SJSA1 (cell line): Measurements from ENCODE around the gene LRRTM3. TPM values are rescaled to one million over a fixed set of nuclear protein-coding genes. Genes with fewer than 3 reads are reported as not detected.

Source experiments
- DNase-seq, 2 experiments: peaks; one replicate each; pipeline ENCODE4 v3.0.0-alpha.2; 2015 to 2020; ENCODE audit warnings: low spot score in 2 of 2, low read depth in 1 of 2
- H3K27ac ChIP-seq: fragments of 250-450 bp; sonication (Bioruptor Pico); 2 replicates; pipeline ENCODE4 v1.5.1; 2020; ENCODE audit warnings: mild to moderate bottlenecking, moderate library complexity
- H3K27me3 ChIP-seq: fragments of 250-450 bp; sonication (Bioruptor Pico); replicated peaks from 2 replicates; pipeline ENCODE4 v1.5.1; 2020; ENCODE audit warnings: mild to moderate bottlenecking, moderate library complexity
- H3K36me3 ChIP-seq: fragments of 250-450 bp; sonication (Bioruptor Pico); 2 replicates; pipeline ENCODE4 v1.5.1; 2020; ENCODE audit warnings: mild to moderate bottlenecking
- H3K4me1 ChIP-seq: fragments of 250-450 bp; sonication (Bioruptor Pico); replicated peaks from 2 replicates; pipeline ENCODE4 v1.6.1; 2021; ENCODE audit warnings: mild to moderate bottlenecking
- H3K4me3 ChIP-seq: fragments of 250-450 bp; sonication (Bioruptor Pico); 2 replicates; pipeline ENCODE4 v1.5.1; 2020; ENCODE audit warnings: mild to moderate bottlenecking
- H3K9me3 ChIP-seq: fragments of 250-450 bp; sonication (Bioruptor Pico); replicated peaks from 2 replicates; pipeline ENCODE4 v1.5.1; 2020; ENCODE audit warnings: mild to moderate bottlenecking
- total RNA-seq: library from RNA; depleted of rRNA; stranded (reverse); fragments of >200 nt; shearing (Covaris generic); gene quantifications from 2 replicates; pipeline ENCODE4 v1.2.3, GENCODE V29; 2014

The LRRTM3 gene
- total RNA-seq, 1 experiment from 2014 or later, result not detected

DNA sequence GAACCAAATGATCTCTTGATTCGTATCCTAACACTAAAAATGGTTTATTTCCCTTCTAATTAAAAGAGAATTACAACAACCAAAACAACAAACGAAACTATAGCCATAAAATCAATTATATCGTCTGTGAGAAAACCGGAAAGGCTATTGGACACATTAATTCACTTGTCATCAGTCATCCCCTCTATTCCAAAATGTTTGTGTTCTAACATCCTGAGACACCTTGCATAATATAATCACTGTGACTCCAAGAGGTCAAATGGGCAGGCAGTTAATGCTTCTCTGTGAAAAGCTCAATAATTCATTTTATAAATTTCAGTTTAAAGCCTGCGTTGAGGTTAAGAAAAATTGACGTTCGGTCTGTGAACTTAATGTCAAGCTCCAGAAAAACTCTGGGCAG lies 463 bp upstream of the LRRTM3 start:
- H3K27me3 ChIP-seq, result no peaks in the 10 kb centered on the region; the same call in 1 of the 2 replicates

GRCh38 chr10:66926841-66927240 lies 1.0 kb downstream of the LRRTM3 start:
- no peak overlapping the region for H3K4me3 ChIP-seq
- H3K27ac ChIP-seq, result no peak overlapping the region
- no peaks in the 10 kb centered on the region for H3K9me3 ChIP-seq
- H3K4me1 ChIP-seq, result no peaks in the 10 kb centered on the region
- no peaks in the 10 kb centered on the region for H3K36me3 ChIP-seq
- no peaks in the 10 kb centered on the region; the same call in 1 of the 2 replicates for H3K27me3 ChIP-seq
- no peak for DNase-seq

More for the DNA sequence above, 463 bp upstream of the LRRTM3 start:
- Histone ChIP-seq H3K4me3 (no peak overlapping the region), H3K36me3 (no peaks in the 10 kb centered on the region), H3K4me1 (no peaks in the 10 kb centered on the region), H3K27ac (no peak overlapping the region), H3K9me3 (no peaks in the 10 kb centered on the region)
- DNase-seq, result no peak

DNA sequence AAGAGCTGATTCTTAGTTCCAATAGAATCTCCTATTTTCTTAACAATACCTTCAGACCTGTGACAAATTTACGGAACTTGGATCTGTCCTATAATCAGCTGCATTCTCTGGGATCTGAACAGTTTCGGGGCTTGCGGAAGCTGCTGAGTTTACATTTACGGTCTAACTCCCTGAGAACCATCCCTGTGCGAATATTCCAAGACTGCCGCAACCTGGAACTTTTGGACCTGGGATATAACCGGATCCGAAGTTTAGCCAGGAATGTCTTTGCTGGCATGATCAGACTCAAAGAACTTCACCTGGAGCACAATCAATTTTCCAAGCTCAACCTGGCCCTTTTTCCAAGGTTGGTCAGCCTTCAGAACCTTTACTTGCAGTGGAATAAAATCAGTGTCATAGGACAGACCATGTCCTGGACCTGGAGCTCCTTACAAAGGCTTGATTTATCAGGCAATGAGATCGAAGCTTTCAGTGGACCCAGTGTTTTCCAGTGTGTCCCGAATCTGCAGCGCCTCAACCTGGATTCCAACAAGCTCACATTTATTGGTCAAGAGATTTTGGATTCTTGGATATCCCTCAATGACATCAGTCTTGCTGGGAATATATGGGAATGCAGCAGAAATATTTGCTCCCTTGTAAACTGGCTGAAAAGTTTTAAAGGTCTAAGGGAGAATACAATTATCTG lies 1.6 kb downstream of the LRRTM3 start:
- Histone ChIP-seq H3K4me1 (no peaks in the 10 kb centered on the region), H3K27me3 (no peaks in the 10 kb centered on the region; the same call in 1 of the 2 replicates), H3K9me3 (no peaks in the 10 kb centered on the region), H3K4me3 (no peak overlapping the region), H3K36me3 (no peaks in the 10 kb centered on the region), H3K27ac (no peak overlapping the region)
- DNase-seq, result no peak

DNA sequence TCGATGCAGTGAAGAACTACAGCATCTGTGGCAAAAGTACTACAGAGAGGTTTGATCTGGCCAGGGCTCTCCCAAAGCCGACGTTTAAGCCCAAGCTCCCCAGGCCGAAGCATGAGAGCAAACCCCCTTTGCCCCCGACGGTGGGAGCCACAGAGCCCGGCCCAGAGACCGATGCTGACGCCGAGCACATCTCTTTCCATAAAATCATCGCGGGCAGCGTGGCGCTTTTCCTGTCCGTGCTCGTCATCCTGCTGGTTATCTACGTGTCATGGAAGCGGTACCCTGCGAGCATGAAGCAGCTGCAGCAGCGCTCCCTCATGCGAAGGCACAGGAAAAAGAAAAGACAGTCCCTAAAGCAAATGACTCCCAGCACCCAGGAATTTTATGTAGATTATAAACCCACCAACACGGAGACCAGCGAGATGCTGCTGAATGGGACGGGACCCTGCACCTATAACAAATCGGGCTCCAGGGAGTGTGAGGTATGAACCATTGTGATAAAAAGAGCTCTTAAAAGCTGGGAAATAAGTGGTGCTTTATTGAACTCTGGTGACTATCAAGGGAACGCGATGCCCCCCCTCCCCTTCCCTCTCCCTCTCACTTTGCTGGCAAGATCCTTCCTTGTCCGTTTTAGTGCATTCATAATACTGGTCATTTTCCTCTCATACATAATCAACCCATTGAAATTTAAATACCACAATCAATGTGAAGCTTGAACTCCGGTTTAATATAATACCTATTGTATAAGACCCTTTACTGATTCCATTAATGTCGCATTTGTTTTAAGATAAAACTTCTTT lies 2.3 kb downstream of the LRRTM3 start:
- no peaks in the 10 kb centered on the region for H3K4me1 ChIP-seq
- H3K36me3 ChIP-seq, result no peaks in the 10 kb centered on the region
- no peaks in the 10 kb centered on the region for H3K9me3 ChIP-seq
- H3K27ac ChIP-seq, result no peak overlapping the region
- no peak overlapping the region for H3K4me3 ChIP-seq
- H3K27me3 ChIP-seq, result no peaks in the 10 kb centered on the region; the same call in 1 of the 2 replicates
- DNase-seq, result no peak

GRCh38 chr10:66928776-66929175 lies 2.9 kb downstream of the LRRTM3 start:
- H3K27me3 ChIP-seq, result no peaks in the 10 kb centered on the region; the same call in 1 of the 2 replicates
- H3K9me3 ChIP-seq, result no peaks in the 10 kb centered on the region
- H3K27ac ChIP-seq, result no peak overlapping the region
- no peaks in the 10 kb centered on the region for H3K4me1 ChIP-seq
- no peak overlapping the region for H3K4me3 ChIP-seq
- no peak for DNase-seq
- H3K36me3 ChIP-seq, result no peaks in the 10 kb centered on the region

GRCh38 chr10:66929375-66929774 lies 3.5 kb downstream of the LRRTM3 start:
- Histone ChIP-seq H3K27ac (no peak overlapping the region), H3K9me3 (no peaks in the 10 kb centered on the region), H3K4me3 (no peak overlapping the region), H3K4me1 (no peaks in the 10 kb centered on the region), H3K36me3 (no peaks in the 10 kb centered on the region), H3K27me3 (no peaks in the 10 kb centered on the region; the same call in 1 of the 2 replicates)
- DNase-seq, result no peak

DNA sequence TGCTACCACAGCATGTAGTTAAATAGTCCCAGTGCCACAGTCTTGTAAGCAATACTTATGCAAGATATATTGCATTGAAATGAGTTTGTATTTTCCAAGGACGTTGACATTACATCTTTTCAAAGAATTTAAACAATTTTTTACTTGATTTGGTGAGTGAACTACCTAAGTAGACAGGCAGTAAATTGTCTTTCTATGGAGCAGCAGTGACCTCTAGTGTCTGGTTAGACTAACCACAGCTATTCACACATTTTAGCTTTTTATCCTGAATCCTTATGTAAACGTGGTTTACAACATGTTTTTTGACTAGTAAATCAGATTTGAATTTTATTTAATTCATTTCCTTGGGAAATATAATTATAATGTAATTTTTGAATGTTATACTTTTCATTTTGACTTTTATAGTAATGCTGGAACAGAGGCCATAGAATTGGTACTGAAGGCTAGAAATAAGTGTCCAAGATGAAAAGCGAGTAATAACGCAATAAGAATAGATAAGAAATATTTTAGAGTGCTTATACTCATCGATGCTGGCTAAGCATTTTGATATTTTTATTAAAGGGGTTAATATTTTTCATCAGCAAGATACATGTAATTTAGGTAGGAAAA lies 5.6 kb downstream of the LRRTM3 start:
- Histone ChIP-seq H3K27me3 (no peaks in the 10 kb centered on the region; the same call in 1 of the 2 replicates), H3K27ac (no peak overlapping the region), H3K36me3 (no peaks in the 10 kb centered on the region), H3K4me3 (no peak overlapping the region), H3K9me3 (no peaks in the 10 kb centered on the region), H3K4me1 (no peaks in the 10 kb centered on the region)
- peak in 1 of 2 experiments; percentile 6 for DNase-seq

DNA sequence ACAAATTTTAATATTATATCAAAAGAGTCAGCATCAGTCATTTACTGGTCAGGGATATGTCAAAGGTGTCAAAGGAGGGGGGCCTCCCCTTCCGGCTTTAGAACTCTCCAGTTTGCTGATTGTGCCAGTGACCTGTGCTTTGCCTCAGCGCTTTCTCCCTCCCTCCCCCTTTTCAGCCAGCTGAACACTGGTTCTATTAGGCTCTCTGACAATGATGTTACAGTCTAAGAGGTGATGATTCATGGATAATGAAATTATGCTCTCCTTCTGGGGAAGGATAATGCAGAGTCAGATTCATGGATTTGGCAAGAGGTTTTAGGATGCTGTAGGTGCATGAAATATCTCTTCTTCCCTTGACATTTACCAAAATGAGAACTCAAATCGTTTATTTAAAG lies 6.1 kb downstream of the LRRTM3 start:
- no peaks in the 10 kb centered on the region for H3K4me1 ChIP-seq
- DNase-seq, result no peak
- H3K36me3 ChIP-seq, result no peaks in the 10 kb centered on the region
- H3K27me3 ChIP-seq, result no peaks in the 10 kb centered on the region; the same call in 1 of the 2 replicates
- no peak overlapping the region for H3K27ac ChIP-seq
- H3K9me3 ChIP-seq, result no peaks in the 10 kb centered on the region
- H3K4me3 ChIP-seq, result no peak overlapping the region

DNA sequence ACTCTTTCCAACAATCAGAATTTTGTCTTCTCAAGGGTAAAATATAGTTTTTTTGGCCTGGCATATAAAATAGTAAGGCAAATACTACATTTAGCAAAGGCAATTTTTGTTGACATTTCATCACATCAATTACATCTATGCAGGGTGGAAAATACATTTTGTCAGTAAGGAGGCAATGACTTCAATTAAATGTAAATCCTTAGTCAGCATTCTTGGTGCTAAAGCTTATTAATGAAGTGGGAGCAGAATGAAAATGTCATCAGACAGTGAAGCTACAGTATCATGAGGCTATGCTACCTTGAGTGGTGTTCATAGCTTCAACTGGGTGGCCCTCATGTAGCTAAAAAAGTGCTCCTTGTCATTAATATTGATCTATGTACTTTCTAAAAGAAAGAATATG lies 8.9 kb downstream of the LRRTM3 start:
- H3K27me3 ChIP-seq, result no peaks in the 10 kb centered on the region; the same call in 1 of the 2 replicates
- DNase-seq, result no peak
- H3K4me3 ChIP-seq, result no peak overlapping the region
- H3K36me3 ChIP-seq, result no peaks in the 10 kb centered on the region
- H3K27ac ChIP-seq, result no peak overlapping the region
- H3K4me1 ChIP-seq, result no peaks in the 10 kb centered on the region
- H3K9me3 ChIP-seq, result no peaks in the 10 kb centered on the region

DNA sequence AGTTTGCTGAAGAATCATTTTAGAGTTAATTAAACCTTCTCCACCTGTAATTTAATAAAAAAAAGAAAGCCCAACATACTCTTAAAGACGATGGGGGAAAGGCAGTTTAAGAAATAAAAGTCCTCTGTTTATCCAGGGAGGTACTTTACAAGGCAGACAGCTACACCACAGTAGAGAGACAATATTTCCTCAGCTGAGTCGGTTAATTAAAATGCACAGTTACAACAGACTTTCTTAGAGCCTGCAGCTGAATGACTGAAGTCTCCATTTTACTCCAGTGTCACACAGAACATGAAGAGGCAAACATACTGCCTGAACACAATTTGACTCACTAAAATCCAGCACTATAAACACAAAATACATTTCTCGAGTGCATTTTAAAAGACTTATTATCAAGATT lies 15.1 kb downstream of the LRRTM3 start:
- Histone ChIP-seq H3K9me3 (no peaks in the 10 kb centered on the region), H3K4me1 (no peaks in the 10 kb centered on the region), H3K4me3 (no peak overlapping the region), H3K27ac (no peak overlapping the region), H3K27me3 (no peaks in the 10 kb centered on the region; the same call in 1 of the 2 replicates), H3K36me3 (no peaks in the 10 kb centered on the region)
- no peak for DNase-seq

- no peak for DNase-seq
These were observed 15.7 kb downstream of the LRRTM3 start for GRCh38 chr10:66941491-66941890.

GRCh38 chr10:66942407-66942806 lies 16.6 kb downstream of the LRRTM3 start:
- no peak for DNase-seq
- Histone ChIP-seq H3K4me1 (no peaks in the 10 kb centered on the region), H3K4me3 (no peak overlapping the region), H3K27me3 (no peaks in the 10 kb centered on the region), H3K9me3 (no peaks in the 10 kb centered on the region), H3K27ac (no peak overlapping the region), H3K36me3 (no peaks in the 10 kb centered on the region)

More at GRCh38 chr10:66941491-66941890, 15.7 kb downstream of the LRRTM3 start:
- no peaks in the 10 kb centered on the region for H3K4me1 ChIP-seq
- H3K9me3 ChIP-seq, result no peaks in the 10 kb centered on the region
- no peak overlapping the region for H3K27ac ChIP-seq
- no peaks in the 10 kb centered on the region; the same call in 1 of the 2 replicates for H3K27me3 ChIP-seq
- H3K36me3 ChIP-seq, result no peaks in the 10 kb centered on the region
- H3K4me3 ChIP-seq, result no peak overlapping the region

- Histone ChIP-seq H3K27me3 (no peaks in the 10 kb centered on the region), H3K4me3 (no peak overlapping the region), H3K27ac (no peak overlapping the region), H3K9me3 (no peaks in the 10 kb centered on the region), H3K4me1 (no peaks in the 10 kb centered on the region), H3K36me3 (no peaks in the 10 kb centered on the region)
- no peak for DNase-seq
These were observed 17.8 kb downstream of the LRRTM3 start for GRCh38 chr10:66943590-66943989.

DNA sequence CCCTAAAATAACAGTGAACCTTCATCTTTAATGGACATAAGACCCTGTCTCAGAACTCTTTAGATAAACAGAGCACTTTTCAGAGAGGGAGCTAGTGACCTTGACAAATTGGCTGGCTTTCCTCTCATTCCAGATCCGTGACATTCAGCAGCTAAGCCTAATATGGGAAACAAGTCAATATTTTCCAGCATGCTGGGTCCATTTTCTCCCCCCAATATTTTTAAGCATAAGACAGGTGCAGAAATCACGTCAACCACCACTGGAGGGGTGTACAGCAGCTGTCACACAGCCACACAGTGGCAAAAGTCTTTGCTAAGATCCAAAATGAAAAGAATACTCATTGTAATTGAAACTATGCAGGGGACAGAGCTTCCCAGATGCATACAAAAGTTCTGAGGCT lies 26.1 kb downstream of the LRRTM3 start:
- no peaks in the 10 kb centered on the region for H3K27me3 ChIP-seq
- H3K4me3 ChIP-seq, result no peak overlapping the region
- H3K36me3 ChIP-seq, result no peaks in the 10 kb centered on the region
- no peak for DNase-seq
- H3K9me3 ChIP-seq, result no peaks in the 10 kb centered on the region
- H3K4me1 ChIP-seq, result no peaks in the 10 kb centered on the region
- no peak overlapping the region for H3K27ac ChIP-seq
